HG03045 (cell line): ENCODE results near the gene CTNNA3.
"Not testable (repeated sequence)": the region's sequence is repeated elsewhere in the genome, so short reads cannot be mapped to it uniquely, and the experiment has no call there.

ENCODE experiments used
- ATAC-seq: cut with Tn5 transposase; IDR thresholded peaks from one replicate; pipeline ENCODE4 v1.9.1; 2021; ENCODE audit warnings: mild to moderate bottlenecking, moderate library complexity; ENCODE audit not compliant: unreplicated experiment

CTNNA3 gene

GRCh38 chr10:67520924-67521520 lies 175.0 kb downstream of the CTNNA3 start:
- ATAC-seq, result no peak

- no peak for ATAC-seq
These were observed 176.6 kb downstream of the CTNNA3 start for GRCh38 chr10:67519434-67519833.

GRCh38 chr10:67518756-67519155 lies 177.2 kb downstream of the CTNNA3 start:
- no peak for ATAC-seq

- no peak for ATAC-seq
These were observed 178.0 kb downstream of the CTNNA3 start for GRCh38 chr10:67518043-67518442.

GRCh38 chr10:67506757-67507091 lies 189.3 kb downstream of the CTNNA3 start:
- no peak for ATAC-seq

- ATAC-seq, result no peak
These were observed 189.8 kb downstream of the CTNNA3 start for GRCh38 chr10:67506083-67506756.

- ATAC-seq, result no peak
These were observed 203.5 kb downstream of the CTNNA3 start for GRCh38 chr10:67492317-67493019.

GRCh38 chr10:67487906-67488619 lies 207.9 kb downstream of the CTNNA3 start:
- ATAC-seq, result no peak

GRCh38 chr10:67487199-67487598 lies 208.8 kb downstream of the CTNNA3 start:
- no peak for ATAC-seq

GRCh38 chr10:67477868-67478267 lies 218.1 kb downstream of the CTNNA3 start:
- ATAC-seq, result no peak

GRCh38 chr10:67476201-67476600 lies 219.8 kb downstream of the CTNNA3 start:
- no peak for ATAC-seq

GRCh38 chr10:67473850-67474633 lies 222.0 kb downstream of the CTNNA3 start:
- ATAC-seq, result no peak

GRCh38 chr10:67471022-67471421 lies 225.0 kb downstream of the CTNNA3 start:
- no peak for ATAC-seq

- no peak for ATAC-seq
These were observed 231.7 kb downstream of the CTNNA3 start for GRCh38 chr10:67464278-67464677.

GRCh38 chr10:67452892-67453291 lies 243.1 kb downstream of the CTNNA3 start:
- ATAC-seq, result no peak

- no peak for ATAC-seq
These were observed 257.2 kb downstream of the CTNNA3 start for GRCh38 chr10:67438605-67439304.

- no peak for ATAC-seq
These were observed 262.7 kb downstream of the CTNNA3 start for GRCh38 chr10:67433276-67433675.

- no peak for ATAC-seq
These were observed 293.4 kb downstream of the CTNNA3 start for GRCh38 chr10:67402620-67403019.

- no peak for ATAC-seq
These were observed 294.3 kb downstream of the CTNNA3 start for GRCh38 chr10:67401711-67402110.

- ATAC-seq, result not testable (repeated sequence)
These were observed 309.0 kb downstream of the CTNNA3 start for GRCh38 chr10:67386841-67387533.
